Cardiac muscle cell (in vitro differentiated cells and primary cell): Measurements from ENCODE around the gene LHX2. TPM values are rescaled to one million over a fixed set of nuclear protein-coding genes. Genes with fewer than 3 reads are reported as not detected.

Source experiments
- DNase-seq, 2 donors: peaks; one replicate each; pipeline versions ENCODE4 v3.0.0 to v3.0.0-alpha.2; 2010 to 2017; ENCODE audit warnings: low read depth in 1 of 2, low spot score in 1 of 2
- H3K27ac ChIP-seq: fragments of 200-600 bp; sonication (generic); 2 replicates; pipeline ENCODE4 v1.5.1; 2016
- H3K27me3 ChIP-seq: fragments of 200-600 bp; sonication (generic); 2 replicates; pipeline ENCODE4 v1.6.0; 2016; ENCODE audit warnings: control low read depth
- H3K36me3 ChIP-seq: fragments of 200-600 bp; sonication (generic); 2 replicates; pipeline ENCODE4 v1.5.1; 2016; ENCODE audit warnings: control low read depth
- H3K4me1 ChIP-seq: fragments of 200-600 bp; sonication (generic); 2 replicates; pipeline ENCODE4 v1.8.1; 2017; ENCODE audit warnings: low read depth, mild to moderate bottlenecking, mixed run types
- H3K4me3 ChIP-seq: fragments of 200-600 bp; sonication (generic); 2 replicates; pipeline ENCODE4 v1.5.1; 2016; ENCODE audit warnings: mild to moderate bottlenecking
- H3K9me3 ChIP-seq: fragments of 200-600 bp; sonication (generic); 2 replicates; pipeline ENCODE4 v1.5.1; 2017; ENCODE audit warnings: low read depth, mild to moderate bottlenecking, control low read depth
- polyA plus RNA-seq: library from polyadenylated mRNA; unstranded; fragments of >200 nt; fragmentation: Nextera tagmentation; extraction: Ambion mirVana; gene quantifications from 2 replicates; pipeline ENCODE4 v1.2.1, GENCODE V29; 2016
- total RNA-seq: library from RNA; depleted of rRNA; stranded (reverse); fragments of >200 nt; gene quantifications from 2 replicates; pipeline ENCODE4 v1.2.3, GENCODE V29; 2016
- TF ChIP-seq, protein P1 (sequence below): IDR thresholded peaks from 2 replicates; pipeline ENCODE4 v1.5.1; 2012; ENCODE audit warnings: low read depth, mild to moderate bottlenecking, low read length

Gene LHX2
- total and polyA plus RNA-seq, 2 experiments from 2014 or later = 0.60 to 1.3 TPM

DNA sequence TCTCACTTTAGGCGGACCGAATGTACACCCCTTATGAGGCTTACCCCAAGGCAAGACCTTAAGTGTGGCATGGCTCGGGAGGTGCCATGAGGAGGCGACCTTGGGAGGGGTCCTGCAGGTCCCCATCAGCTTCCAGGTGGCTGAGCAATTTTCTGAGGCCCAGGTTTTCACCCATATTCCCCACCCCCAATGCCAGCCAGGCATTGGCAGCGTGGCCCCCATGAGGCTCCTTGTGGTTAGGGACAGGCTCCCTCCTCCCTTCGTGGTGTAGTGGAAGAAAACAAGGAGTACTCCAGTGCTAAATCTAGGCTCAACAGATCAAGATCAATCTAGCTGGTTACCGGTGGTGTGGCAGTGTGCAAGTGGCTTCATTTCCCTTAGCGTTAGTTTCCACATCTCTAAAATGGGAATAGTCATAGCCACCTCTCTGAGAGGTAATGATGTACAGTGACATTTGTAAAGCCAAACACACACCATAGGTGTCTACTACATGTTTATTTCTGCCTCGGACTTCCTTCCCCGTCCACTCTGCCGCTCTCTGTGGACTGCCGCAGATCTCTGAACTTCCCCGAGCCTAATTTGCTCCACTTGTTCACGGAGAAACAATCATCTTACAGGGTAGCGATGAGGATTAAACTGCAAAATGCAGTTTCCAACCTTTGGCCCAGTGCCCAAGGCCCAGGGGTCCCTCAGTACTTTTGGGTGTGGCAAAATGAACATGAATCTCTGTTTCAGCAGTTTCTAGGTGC is 8.4 kb downstream of the LHX2 start:
- Histone ChIP-seq H3K4me3 (no peak overlapping the region), H3K27ac (no peak overlapping the region), H3K4me1 (no peaks in the 10 kb centered on the region)

DNA sequence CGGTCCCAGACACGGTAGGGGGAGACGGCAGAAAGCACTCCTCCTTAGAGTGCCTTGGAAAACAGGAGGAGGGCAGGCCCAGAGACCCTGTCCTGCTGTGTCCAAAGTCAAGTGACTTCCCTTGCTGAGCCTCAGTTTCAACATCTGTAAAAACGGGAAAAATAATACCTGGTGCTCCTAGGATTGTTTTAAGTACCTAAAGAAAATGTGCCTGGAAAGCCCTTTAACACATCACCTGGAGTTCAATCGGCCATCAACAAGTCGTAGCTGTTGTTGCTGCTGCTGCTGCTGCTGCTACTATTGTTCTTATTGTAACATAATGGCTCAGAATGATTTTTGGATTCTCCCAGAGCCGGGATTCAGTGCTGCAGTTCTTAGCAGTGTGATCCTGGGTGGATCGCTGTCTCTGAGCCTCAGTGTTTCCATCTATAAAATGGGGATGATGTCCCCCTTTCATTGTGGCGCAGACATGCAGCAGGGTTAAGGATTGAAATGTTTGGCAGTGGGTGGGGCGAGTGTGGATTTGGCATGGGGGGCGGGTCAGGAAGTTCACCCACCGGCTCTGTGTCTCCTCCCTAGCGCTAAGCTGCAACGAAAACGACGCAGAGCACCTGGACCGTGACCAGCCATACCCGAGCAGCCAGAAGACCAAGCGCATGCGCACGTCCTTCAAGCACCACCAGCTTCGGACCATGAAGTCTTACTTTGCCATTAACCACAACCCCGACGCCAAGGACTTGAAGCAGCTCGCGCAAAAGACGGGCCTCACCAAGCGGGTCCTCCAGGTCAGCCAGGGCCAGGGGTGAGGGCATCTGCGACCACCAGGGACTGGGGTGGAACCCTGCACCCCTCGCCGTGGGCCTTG is 9.2 kb downstream of the LHX2 start:
- Histone ChIP-seq H3K4me3 (no peak overlapping the region), H3K27me3 (peaks cover 99% of the 10 kb centered on the region), H3K27ac (no peak overlapping the region), H3K9me3 (no peaks in the 10 kb centered on the region), H3K36me3 (no peaks in the 10 kb centered on the region), H3K4me1 (no peaks in the 10 kb centered on the region)
- DNase-seq = no peak
- TF ChIP-seq, protein P1, sequence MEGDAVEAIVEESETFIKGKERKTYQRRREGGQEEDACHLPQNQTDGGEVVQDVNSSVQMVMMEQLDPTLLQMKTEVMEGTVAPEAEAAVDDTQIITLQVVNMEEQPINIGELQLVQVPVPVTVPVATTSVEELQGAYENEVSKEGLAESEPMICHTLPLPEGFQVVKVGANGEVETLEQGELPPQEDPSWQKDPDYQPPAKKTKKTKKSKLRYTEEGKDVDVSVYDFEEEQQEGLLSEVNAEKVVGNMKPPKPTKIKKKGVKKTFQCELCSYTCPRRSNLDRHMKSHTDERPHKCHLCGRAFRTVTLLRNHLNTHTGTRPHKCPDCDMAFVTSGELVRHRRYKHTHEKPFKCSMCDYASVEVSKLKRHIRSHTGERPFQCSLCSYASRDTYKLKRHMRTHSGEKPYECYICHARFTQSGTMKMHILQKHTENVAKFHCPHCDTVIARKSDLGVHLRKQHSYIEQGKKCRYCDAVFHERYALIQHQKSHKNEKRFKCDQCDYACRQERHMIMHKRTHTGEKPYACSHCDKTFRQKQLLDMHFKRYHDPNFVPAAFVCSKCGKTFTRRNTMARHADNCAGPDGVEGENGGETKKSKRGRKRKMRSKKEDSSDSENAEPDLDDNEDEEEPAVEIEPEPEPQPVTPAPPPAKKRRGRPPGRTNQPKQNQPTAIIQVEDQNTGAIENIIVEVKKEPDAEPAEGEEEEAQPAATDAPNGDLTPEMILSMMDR = no peak

More for the DNA sequence above, 8.4 kb downstream of the LHX2 start:
- TF ChIP-seq, protein P1 = no peak
- H3K36me3 ChIP-seq = no peaks in the 10 kb centered on the region
- H3K27me3 ChIP-seq = peaks cover 100% of the 10 kb centered on the region
- DNase-seq = no peak
- no peaks in the 10 kb centered on the region for H3K9me3 ChIP-seq

DNA sequence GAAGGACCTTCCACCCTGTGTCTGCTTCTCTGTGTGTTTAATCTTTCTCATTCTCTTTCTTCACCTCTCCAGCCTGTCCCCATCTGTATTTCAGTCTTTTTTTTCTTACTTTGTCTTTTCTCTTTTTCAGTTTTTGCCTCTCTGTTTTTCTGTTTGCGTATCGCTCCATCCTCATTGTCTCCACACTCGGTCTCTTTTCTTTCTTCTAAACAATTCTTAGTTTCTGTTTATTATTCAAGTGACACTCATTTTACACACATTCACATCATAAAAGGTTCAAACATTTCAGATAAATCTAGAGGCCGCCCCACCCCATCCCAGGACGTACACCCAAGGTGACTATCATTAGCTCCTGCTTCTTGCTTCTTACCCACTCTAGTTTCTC is 9.8 kb downstream of the LHX2 start:
- Histone ChIP-seq H3K27me3 (peaks cover 99% of the 10 kb centered on the region), H3K4me3 (no peak overlapping the region), H3K27ac (no peak overlapping the region), H3K36me3 (no peaks in the 10 kb centered on the region), H3K9me3 (no peaks in the 10 kb centered on the region), H3K4me1 (no peaks in the 10 kb centered on the region)
- no peak for DNase-seq
- TF ChIP-seq, protein P1 = no peak

DNA sequence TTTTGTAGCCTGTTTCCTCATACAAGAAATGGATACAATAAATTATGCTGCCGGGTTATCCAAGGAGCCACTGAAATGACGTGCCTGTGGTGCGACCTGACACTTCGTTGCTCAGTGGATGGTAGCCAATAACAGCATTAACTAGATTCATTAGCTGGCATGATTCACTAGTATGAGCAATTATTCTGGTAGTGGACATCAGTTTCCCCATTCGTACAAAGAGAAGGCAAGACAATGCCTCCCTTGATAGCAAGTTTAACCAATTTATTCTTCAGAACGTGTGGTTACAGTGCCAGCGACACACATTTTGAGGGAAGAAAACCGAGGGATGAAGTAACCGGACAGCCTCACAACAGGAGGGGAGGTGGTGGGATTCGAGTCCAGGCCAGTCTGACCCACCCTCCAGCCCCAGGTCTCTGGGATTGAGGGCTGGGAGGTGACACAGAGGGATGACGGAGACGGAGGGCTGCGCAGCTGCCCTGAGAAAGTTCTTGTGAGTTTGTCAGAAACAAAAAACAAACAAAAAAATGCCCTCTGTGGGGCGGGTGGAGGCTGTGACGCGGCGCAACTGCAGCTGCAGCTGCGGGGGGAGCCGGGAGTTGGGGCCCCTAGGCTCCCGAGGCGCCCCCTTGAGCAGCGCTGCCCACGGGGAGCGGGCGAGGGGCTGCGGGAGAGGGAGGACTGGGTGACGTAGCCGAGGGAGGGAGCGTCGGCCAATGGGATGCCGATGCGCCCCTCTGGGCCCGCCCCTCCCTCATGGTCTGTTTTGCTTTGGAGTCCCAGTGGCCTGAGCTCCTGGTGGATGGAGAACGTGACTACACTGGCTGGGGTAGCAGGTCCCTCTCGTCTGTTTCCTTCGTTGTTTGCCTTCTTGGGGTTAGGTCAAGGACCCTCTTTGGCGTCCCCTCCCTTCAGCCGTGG is 10.9 kb downstream of the LHX2 start:
- H3K27me3 ChIP-seq = peaks cover 99% of the 10 kb centered on the region
- H3K9me3 ChIP-seq = no peaks in the 10 kb centered on the region
- TF ChIP-seq, protein P1 = no peak
- no peak overlapping the region for H3K27ac ChIP-seq
- peak in 1 of 2 donors; percentile 70 for DNase-seq
- no peaks in the 10 kb centered on the region for H3K36me3 ChIP-seq
- H3K4me1 ChIP-seq = no peaks in the 10 kb centered on the region
- no peak overlapping the region for H3K4me3 ChIP-seq

DNA sequence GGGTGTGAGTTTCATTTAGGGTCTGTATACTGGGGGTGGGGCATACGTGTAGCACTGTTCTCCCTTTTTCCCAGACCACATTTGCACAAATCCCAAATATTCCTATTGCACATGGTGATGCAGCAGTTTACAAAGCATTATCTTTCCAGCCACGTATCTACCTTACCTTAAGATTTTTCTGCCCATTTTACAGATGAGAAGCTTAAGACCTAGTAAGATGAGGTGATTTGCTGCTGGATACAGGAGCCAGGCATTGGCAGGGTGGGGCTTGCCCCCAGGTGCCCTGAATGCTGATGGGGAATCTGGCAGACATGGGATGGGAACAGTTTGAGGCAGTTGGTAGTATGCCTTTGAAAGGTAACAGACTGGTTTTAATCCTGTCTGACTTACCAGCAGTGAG is 12.5 kb downstream of the LHX2 start:
- no peaks in the 10 kb centered on the region for H3K4me1 ChIP-seq
- H3K27ac ChIP-seq = no peak overlapping the region
- no peak overlapping the region for H3K4me3 ChIP-seq
- TF ChIP-seq, protein P1 = no peak
- H3K9me3 ChIP-seq = no peaks in the 10 kb centered on the region
- no peak for DNase-seq
- H3K27me3 ChIP-seq = peaks cover 97% of the 10 kb centered on the region
- no peaks in the 10 kb centered on the region for H3K36me3 ChIP-seq
